Activated effector memory CD4-positive, alpha-beta T cell treated with anti-CD3 and anti-CD28 coated beads, Interleukin-2, amount 50 U/mL, for 16 hours (primary cell): ENCODE data around the gene HDAC4.

Experiments
- DNase-seq: peaks from one replicate; pipeline ENCODE4 v3.0.0-alpha.2; 2020

Gene HDAC4

DNA sequence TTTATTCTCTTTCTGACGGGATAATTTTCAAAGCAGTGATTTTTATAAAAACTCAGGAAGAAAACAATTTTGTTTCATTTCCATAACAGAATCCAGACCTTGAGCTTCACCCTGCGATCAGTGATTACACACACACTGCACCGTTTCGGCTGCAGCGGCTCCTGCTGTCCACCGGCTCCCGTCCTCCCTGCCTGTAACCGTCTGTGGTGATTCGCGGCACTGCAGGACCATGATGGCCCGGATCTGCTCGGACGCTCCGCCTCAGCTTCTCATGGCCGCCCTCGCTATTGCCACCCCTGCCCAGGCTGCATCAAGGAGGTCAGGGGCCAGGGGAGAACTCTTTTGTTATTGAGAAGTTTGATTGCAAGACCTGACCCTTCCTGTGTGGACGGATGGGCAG is 306.9 kb downstream of the HDAC4 start:
- no peak for DNase-seq

DNA sequence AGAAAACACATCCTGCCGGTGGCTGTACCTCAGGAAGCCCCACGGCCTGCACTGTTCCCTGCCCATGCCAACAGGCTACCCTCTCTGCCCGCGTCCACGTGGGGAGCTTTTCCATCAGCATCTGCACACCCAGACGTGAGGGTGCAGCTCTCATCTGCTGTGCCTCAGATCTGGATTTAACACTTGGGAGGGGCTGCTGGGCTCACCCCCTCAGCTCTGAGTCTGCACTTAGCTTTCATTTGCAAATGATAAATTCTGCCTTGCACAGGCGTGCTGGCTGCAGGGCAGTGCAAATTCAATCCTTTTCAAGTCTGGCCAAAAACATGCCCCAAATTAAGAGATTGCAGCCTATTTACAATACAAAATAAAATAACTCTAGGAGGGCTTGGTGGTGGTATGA is 307.3 kb downstream of the HDAC4 start:
- DNase-seq = no peak

DNA sequence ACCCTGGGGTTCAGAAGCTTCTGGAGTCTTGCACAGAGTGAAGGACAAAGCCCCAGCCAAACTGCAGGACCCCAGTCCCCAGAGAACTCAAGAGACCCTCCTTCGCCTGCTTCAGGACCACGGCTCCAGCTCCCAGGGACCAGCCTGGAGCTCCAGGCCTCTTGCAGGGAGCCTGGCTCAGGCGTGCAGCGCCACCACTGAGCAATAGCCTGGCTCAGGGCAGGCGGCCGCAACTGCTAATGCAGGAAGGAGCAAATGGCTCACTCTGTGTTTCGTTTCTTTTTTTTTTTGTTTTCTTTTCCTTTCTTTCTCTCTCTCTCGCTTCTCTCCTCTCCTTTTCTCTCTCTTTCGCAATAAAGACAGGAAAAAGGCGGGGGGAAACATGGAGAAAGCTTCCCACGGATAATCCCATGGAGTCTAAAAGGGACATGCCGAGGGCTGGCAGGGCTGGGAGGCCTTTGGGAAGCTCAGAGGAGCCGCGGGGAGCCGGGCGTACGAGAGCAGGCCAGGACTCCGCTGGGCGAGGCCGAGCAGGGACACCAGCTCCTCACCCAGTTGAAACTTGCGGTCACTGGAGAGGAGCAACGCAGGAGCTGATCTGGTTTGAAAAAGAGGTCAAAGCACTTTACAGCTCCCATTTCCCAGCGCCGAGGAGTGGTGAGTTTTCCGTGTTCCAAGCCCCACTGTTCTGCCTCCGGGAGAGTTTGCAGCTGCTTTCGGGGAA is 308.1 kb downstream of the HDAC4 start:
- DNase-seq = no peak

DNA sequence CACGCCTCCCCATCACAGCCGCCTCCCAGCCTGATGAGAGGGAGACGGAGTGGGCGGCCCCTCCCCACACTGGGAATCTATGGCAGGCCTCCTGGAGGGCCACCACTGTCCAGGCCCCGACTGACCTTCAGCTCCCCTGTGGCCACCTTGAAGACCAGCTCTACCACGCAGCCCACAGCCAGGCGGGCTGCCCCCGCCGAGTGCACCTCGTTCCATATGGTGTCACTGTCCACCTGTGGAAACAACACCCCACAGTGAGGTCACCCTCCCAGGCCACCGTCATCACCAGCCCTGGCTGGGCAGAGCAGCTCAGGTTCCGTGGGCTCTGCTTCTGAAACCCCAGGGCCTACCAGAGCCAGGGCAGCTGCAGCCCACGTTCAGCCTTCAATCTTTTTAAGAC is 310.9 kb downstream of the HDAC4 start:
- no peak for DNase-seq

DNA sequence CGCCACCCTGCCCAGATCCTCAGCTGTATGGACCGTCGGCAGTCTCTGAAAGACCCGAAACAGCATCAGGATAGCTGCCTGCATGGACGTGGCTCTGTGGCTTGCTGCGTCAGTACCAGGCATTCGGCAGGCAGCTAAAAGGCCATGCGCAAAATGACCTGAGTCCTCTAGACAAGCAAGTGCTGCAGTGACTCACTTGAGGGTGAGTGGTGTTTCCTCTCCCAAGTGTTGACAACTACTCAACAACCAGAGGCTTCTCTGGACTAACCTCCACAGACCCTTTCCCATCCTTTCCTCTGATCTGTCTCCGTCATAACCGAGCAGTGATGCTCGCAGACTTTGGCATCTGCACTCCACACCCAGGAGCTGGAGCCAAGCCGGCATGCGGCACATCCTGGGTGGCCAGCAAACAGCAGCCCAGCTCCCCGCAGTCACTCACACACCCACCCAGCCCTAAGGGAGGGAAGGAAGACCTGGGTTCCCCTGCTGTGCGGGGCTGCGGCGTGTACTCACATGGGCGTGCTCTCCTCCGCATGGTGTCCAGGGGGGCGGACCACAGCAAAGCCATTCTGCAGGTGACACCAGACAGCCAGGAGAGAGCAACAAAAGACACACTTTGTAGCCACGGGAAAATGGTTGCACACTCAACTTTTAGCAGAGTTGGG is 313.6 kb downstream of the HDAC4 start:
- no peak for DNase-seq

DNA sequence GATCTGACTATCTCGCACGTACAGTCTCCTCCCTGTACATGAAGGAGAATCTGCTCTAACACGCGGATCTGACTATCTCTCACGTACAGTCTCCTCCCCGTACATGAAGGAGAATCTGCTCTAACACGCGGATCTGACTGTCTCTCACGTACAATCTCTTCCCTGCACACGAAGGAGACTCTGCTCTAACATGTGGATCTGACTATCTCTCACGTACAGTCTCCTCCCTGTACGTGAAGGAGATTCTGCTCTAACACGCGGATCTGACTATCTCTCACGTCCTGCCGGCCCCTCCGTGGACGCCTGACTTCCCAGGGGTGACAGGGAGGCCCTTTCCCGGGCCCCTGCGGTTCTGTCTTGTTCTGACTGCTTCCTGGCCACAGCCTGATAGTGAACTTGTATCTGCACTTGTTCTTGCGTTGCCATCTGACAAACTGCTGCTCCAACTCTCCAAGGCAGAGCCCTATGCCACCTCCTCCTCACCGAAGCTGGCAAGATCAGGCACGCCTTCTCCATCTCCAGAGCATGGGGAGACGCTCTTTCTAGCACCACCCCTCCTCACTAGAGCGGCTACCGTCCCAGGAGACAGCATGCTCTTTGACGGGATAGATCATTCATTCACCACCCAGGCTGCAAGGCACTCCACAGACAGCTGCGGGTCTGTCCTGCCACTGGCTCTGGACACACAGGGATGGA is 314.3 kb downstream of the HDAC4 start:
- no peak for DNase-seq

DNA sequence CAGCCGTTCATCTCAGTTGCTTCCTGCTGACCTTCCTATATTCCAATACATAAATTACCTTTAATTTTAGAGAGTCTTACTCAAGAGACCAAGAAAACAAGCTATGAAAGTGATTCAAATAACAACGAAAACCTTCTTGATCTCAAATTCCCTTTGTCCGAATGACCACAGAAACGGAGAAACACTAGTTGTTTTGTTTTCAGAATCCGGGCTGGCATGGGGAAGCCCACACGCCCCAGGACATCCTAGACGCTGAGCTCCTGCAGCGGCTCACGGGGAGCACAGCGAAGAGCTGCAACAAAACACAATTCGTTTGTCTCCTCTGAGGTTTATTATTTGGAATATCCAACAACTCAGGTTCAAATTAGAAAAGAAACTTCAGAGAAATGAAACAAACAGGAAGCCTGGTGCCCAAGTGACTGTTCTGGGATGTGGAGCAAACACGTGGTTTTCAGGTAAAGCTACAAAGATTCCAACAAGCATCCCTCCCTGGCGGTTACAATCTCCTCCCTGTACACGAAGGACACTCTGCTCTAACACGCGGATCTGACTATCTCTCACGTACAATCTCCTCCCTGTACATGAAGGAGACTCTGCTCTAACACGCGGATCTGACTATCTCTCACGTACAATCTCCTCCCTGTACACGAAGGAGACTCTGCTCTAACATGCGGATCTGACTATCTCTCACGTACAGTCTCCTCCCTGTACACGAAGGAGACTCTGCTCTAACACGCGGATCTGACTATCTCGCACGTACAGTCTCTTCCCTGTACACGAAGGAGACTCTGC is 315.4 kb downstream of the HDAC4 start:
- DNase-seq = no peak

GRCh38 chr2:239084007-239084406 is 316.8 kb downstream of the HDAC4 start:
- no peak for DNase-seq

DNA sequence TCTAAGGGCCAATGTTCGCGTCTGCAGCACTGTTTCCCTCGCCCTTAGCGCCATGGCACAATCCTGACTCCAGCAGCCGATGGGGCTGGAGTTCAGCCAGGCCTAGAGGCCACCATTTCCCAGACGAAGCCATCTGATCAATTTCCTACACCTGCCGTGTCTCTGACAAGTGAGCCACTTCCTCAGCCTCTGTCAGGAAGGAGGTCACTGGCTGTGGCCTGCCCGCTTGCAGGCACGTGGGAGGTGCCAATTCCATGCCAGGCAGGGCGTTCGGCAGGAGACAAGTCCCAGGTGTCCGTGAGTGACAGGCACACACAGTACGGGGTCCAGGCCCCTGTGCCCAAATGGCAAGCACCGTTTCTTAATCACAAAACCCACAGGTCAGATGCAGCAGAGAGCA is 318.4 kb downstream of the HDAC4 start:
- DNase-seq = no peak

GRCh38 chr2:239081622-239082021 is 319.2 kb downstream of the HDAC4 start:
- DNase-seq = no peak

DNA sequence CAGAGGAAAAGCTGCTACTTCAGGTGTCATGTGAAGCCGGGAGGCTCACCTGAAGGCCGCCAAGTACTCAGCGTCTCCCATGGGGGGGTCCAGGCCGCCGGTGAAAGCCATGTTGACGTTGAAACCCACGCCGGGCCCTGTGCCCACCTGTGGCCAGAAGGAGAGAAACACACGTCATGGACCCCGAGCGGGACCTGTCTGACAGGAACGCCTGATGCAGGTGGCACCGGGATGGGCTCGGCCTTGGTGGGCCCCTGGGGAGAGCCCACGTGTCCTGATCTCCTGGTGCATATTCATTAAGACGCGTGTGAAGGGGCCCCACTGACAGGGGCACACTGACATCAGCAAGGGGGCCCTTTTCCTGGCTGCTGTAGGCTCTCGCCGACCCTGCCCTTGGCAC is 319.8 kb downstream of the HDAC4 start:
- DNase-seq = no peak

DNA sequence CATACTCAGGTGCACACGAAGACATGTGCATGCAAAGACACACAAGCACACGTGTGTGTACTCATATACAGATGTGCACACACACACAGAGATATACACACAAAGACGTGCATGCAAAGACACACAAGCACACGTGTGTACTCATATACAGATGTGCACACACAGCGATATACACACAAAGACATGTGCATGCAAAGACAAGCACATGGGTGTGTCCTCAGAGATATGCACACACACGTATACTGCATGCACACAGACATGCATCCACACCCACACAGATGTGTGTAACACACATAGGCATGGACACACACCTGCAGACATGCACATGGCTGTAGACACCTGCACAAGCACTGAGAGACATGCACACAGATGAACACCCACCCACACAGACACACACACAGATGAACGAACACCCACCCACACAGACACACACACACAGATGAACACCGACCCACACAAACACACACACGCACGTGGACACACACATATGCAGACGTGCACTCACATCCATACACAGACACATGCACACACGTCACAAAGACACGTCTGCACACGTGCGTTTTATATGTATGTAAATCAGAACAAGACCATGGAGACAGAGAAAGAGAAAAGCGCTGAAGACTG is 321.0 kb downstream of the HDAC4 start:
- no peak for DNase-seq

GRCh38 chr2:239078128-239078924 is 322.5 kb downstream of the HDAC4 start:
- no peak for DNase-seq

- no peak for DNase-seq
Observed at GRCh38 chr2:239077260-239077659, 323.6 kb downstream of the HDAC4 start.

DNA sequence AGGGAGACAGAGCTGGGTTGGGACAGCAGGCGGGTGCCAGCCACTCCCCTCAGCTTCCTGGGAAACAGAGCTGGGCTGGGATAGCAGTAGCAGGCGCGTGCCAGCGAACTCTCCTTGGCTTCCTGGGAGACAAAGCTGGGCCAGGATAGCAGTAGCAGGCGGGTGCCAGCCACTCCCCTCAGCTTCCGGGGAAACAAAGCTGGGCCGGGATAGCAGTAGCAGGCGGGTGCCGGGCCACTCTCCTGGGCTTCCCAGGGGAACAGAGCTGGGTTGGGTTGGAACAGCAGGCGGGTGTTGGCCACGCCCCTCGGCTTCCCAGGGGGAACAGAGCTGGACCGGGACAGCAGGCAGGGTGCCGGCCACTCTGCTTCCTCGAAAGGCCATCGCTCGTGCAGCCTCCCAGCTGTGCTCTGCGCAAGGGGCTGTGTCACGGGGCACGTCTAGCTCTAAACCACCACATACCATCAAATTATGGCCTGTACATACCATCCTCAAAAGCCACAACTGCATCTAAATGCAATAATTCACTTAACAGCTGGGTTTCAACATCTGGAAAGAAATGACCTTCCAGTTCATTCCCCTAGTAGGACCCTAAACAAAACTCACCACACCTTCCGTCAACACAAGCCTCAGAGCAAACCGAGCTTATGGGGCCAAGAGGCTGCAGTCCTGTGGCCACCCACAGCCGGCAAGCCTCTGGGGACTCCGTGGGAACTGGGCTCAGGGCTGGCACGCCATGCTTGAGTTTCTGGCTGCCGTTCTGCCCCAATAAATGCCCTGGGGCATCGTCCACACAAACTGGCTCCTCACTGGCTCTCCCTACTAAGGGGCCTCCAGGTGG is 324.7 kb downstream of the HDAC4 start:
- DNase-seq = no peak

GRCh38 chr2:239073745-239074530 is 326.9 kb downstream of the HDAC4 start:
- no peak for DNase-seq

DNA sequence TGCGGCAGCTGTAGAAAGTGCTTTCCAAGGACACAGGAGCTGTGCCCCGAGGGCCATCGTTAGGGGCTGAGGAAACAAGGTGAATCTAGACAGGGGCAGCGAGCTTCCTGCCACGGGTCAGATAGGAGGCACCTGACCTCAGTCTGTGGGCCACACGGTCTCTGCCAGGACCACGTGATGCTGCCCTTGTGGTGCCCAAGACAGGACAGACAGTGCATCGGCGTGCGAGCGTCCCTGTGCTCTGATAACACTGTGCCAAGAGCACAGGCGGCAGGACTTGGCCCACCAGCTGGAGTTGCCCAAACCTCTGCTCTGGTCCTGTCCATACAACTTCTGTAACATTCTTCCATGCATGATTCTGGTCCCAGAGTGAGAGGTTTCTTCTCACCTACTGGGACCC is 327.6 kb downstream of the HDAC4 start:
- no peak for DNase-seq

- no peak for DNase-seq
Observed at GRCh38 chr2:239072786-239073185, 328.0 kb downstream of the HDAC4 start.

GRCh38 chr2:239070466-239070865 is 330.4 kb downstream of the HDAC4 start:
- DNase-seq = no peak
